ENCODE results near the gene HOXB5.

GRCh38 chr17:48556229-48556575 is 37.4 kb downstream of the HOXB5 start:
- no peak for TF ChIP-seq CTCF (IDR thresholded peaks at IDR 0.05; ENCODE audit: poor library complexity)
- TF ChIP-seq EZH2 (IDR thresholded peaks at IDR 0.05; ENCODE audit: borderline replicate concordance): no peak
- no peak for TF ChIP-seq EZH2phosphoT487 (IDR thresholded peaks at IDR 0.05; ENCODE audit: low read depth, severe bottlenecking, unreplicated experiment)
